PC-3 (cell line): Measurements from ENCODE around the gene DNMT3L.

Experiments used
- EZH2 ChIP-seq: fragments of 300-600 bp; sonication (generic); IDR thresholded peaks from one replicate; pipeline ENCODE4 v1.6.1; 2017; ENCODE audit warnings: antibody characterized with exemption, mild to moderate bottlenecking, low read length; ENCODE audit not compliant: unreplicated experiment
- EZH2phosphoT487 ChIP-seq: fragments of 300-600 bp; sonication (generic); IDR thresholded peaks from 2 replicates; pipeline ENCODE4 v1.6.1; 2018; ENCODE audit warnings: mild to moderate bottlenecking, antibody characterized with exemption, low read length, borderline replicate concordance
- TF ChIP-seq, protein P1 (sequence below): fragments of 300-600 bp; sonication (generic); conservative IDR thresholded peaks from 2 replicates; pipeline ENCODE4 v1.5.1; 2017; ENCODE audit warnings: antibody characterized with exemption, low read depth, mild to moderate bottlenecking, low read length

DNA sequence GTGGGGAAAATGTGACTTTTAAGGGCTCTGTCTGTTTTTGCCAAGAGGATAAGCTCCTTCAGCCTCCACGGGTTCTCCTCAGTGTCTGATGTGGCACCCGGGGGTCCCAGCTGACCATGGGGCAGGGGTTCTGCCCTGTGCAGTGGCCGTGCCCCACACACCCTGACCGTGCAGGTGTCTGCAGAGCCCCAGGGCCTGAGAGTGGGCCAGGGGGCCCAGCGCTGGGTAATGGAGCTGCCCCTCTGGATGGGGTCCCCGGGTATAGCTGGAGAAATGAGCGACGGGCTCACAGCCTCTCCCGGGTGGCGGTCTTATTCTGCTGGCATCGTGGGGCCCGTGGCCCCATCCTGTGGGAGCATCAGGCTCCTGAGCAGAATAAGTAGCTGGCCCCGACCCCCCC, 35.2 kb upstream of the DNMT3L start:
- TF ChIP-seq, protein P1, sequence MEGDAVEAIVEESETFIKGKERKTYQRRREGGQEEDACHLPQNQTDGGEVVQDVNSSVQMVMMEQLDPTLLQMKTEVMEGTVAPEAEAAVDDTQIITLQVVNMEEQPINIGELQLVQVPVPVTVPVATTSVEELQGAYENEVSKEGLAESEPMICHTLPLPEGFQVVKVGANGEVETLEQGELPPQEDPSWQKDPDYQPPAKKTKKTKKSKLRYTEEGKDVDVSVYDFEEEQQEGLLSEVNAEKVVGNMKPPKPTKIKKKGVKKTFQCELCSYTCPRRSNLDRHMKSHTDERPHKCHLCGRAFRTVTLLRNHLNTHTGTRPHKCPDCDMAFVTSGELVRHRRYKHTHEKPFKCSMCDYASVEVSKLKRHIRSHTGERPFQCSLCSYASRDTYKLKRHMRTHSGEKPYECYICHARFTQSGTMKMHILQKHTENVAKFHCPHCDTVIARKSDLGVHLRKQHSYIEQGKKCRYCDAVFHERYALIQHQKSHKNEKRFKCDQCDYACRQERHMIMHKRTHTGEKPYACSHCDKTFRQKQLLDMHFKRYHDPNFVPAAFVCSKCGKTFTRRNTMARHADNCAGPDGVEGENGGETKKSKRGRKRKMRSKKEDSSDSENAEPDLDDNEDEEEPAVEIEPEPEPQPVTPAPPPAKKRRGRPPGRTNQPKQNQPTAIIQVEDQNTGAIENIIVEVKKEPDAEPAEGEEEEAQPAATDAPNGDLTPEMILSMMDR, result no peak
- no peak for TF ChIP-seq EZH2
- TF ChIP-seq EZH2phosphoT487, result no peak
